ENCODE data around the gene ICE1. TPM values are rescaled to one million over a fixed set of nuclear protein-coding genes. Genes with fewer than 3 reads are reported as not detected.

The ICE1 gene
- total and polyA plus RNA-seq, 2 experiments from 2014 or later, result 17.7 to 19.6 TPM

DNA sequence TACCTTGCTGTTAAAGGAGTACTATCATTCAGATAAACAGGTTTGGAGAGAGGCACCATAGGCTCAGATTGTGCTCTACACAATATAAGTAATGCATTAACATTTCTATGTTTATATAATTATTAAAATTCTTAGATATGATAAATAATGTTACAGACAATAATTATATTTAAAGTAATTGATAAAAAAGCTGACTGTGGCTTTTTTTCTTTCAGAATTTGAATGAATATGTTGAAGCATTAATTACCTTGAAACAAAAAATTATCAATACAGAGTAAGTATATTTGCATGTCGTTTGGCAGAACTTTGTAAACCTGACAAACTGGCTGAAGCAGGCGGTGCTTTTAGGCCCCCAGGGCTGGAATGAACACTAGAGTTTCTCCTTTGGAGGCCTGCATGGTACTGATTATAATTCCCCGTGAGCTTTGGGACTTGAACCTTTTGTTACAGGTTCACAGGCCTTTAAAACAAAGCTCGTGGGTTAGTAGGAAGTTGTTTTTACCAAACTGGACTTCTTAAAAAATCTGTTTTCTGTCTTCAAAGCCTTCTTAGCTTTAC, 13.8 kb downstream of the ICE1 start:
- H3K9me3 ChIP-seq (ENCODE audit: low read depth), result no peaks in the 10 kb centered on the region
- H3K27ac ChIP-seq, result no peak overlapping the region
- H3K36me3 ChIP-seq, result peaks cover 12% of the 10 kb centered on the region
- H3K4me3 ChIP-seq, result no peak overlapping the region
- H3K27me3 ChIP-seq, result no peaks in the 10 kb centered on the region
- TF ChIP-seq, protein P1, sequence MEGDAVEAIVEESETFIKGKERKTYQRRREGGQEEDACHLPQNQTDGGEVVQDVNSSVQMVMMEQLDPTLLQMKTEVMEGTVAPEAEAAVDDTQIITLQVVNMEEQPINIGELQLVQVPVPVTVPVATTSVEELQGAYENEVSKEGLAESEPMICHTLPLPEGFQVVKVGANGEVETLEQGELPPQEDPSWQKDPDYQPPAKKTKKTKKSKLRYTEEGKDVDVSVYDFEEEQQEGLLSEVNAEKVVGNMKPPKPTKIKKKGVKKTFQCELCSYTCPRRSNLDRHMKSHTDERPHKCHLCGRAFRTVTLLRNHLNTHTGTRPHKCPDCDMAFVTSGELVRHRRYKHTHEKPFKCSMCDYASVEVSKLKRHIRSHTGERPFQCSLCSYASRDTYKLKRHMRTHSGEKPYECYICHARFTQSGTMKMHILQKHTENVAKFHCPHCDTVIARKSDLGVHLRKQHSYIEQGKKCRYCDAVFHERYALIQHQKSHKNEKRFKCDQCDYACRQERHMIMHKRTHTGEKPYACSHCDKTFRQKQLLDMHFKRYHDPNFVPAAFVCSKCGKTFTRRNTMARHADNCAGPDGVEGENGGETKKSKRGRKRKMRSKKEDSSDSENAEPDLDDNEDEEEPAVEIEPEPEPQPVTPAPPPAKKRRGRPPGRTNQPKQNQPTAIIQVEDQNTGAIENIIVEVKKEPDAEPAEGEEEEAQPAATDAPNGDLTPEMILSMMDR (IDR thresholded peaks at IDR 0.05; ENCODE audit: low read depth, low read length), result no peak
- no peak for DNase-seq (ENCODE audit: low read depth in 1 of 2, low spot score in 1 of 2)
- peaks cover 6% of the 10 kb centered on the region for H3K4me1 ChIP-seq (ENCODE audit: low read depth)

DNA sequence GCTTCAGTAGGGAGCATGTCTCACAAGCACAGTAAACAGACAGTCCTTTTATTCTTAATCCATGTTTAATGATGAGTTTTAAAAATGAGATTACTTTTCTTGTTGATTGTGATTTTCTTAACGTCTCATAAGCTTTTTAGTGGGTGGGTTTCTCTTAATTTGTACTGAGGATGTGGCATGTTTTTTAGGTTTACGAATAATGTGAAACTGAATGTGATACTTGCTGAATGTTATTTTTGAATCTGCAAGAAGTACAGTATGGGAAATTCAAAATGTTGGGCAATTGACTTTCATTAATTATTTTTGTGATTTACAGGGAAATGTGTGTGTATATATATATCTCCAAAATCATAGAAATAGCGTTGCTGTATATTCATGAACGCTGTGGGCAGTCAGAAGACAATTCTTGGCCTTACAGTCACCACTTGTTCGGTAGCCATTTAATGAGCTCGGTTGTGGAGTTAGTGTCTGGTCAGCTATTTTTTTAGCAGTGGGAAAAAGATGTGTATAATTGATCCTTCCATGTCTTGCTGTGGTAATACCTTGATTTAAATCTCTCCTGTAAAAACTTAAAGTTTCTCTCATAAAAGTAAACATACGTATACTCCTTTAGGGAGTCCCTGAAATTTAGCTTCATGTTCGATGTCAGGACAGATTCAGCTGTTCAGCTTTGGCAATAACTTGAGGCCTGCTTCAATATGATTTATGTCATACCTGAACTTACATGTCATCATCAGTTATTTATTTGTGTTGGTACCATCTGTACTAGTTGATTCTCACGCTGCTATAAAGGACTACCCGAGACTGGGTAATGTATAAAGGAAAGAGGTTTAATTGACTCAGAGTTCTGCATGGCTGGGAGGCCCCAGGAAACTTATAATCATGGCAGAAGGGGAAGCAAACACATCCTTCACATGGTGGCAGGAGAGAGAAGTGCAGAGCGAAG, 15.0 kb downstream of the ICE1 start:
- Histone ChIP-seq H3K4me1 (ENCODE audit: low read depth) (peaks cover 6% of the 10 kb centered on the region), H3K27ac (no peak overlapping the region), H3K27me3 (no peaks in the 10 kb centered on the region), H3K36me3 (peaks cover 16% of the 10 kb centered on the region), H3K9me3 (ENCODE audit: low read depth) (no peaks in the 10 kb centered on the region), H3K4me3 (no peak overlapping the region)
- TF ChIP-seq, protein P1 (IDR thresholded peaks at IDR 0.05; ENCODE audit: low read depth, low read length), result no peak
- DNase-seq (ENCODE audit: low read depth in 1 of 2, low spot score in 1 of 2), result no peak

DNA sequence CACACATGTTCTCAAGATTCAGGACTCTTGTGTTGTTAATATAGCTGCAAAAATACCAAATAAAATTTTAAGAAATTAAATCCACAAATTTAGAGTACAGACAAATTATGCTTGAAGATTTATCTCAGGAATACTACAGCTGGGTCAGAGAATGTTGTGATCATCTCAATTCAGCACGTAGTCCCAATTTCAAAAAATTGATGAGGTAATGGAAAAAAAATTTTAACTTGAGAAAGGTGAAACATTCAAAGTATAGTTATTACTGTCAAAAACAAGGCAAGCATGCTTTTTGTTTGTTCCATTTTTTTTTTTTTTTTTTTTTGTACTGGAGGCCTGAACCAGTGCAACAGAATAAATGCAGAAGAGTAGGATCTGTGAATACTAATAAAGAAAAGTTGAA, 29.4 kb downstream of the ICE1 start:
- no peaks in the 10 kb centered on the region for H3K27me3 ChIP-seq
- H3K4me3 ChIP-seq, result no peak overlapping the region
- DNase-seq (ENCODE audit: low read depth in 1 of 2, low spot score in 1 of 2), result no peak
- H3K27ac ChIP-seq, result no peak overlapping the region
- TF ChIP-seq, protein P1 (IDR thresholded peaks at IDR 0.05; ENCODE audit: low read depth, low read length), result no peak
- peaks cover 50% of the 10 kb centered on the region for H3K36me3 ChIP-seq
- no peaks in the 10 kb centered on the region for H3K4me1 ChIP-seq (ENCODE audit: low read depth)
- H3K9me3 ChIP-seq (ENCODE audit: low read depth), result no peaks in the 10 kb centered on the region

DNA sequence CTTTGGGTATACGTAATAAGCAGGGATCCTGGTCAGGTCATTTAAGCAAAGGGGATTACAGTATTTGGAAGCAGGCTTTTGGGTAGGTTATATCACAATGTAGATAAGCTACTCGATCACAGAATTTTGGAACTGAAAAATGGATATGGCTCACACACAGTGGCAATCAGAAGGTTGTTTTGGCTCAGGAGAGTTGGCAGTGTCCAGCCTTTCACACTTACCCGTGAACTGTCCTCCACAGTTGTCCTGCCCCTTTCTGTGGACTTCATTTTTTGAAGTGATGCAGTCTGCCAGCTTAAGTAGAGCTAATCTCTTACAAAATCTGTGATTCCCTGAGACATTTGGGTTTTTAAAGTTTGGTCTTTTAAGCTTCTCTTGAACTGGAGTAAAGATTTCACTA, 30.7 kb downstream of the ICE1 start:
- Histone ChIP-seq H3K36me3 (peaks cover 46% of the 10 kb centered on the region), H3K9me3 (ENCODE audit: low read depth) (no peaks in the 10 kb centered on the region), H3K4me1 (ENCODE audit: low read depth) (no peaks in the 10 kb centered on the region), H3K27me3 (no peaks in the 10 kb centered on the region), H3K4me3 (no peak overlapping the region), H3K27ac (no peak overlapping the region)
- TF ChIP-seq, protein P1 (IDR thresholded peaks at IDR 0.05; ENCODE audit: low read depth, low read length), result no peak
- DNase-seq (ENCODE audit: low read depth in 1 of 2, low spot score in 1 of 2), result no peak

DNA sequence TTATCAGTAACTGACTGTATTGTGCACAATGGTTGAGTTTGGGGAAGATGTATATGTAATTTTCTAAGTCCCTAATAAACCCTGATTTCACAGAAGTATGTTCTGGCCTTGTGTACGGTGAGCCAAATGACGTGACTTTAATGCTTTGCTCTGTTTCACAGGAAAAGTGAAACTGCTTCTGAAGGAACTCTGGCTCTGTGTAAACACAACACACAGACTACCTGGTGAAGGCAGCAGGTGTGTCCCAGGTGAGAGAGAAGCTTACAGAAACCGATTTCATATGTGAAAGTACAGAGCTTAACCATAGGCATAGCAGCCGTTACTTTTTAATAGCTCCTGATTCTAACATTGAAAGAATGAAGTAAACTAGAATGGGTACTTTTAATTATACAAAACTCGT, 31.9 kb downstream of the ICE1 start:
- Histone ChIP-seq H3K4me3 (no peak overlapping the region), H3K27me3 (no peaks in the 10 kb centered on the region), H3K4me1 (ENCODE audit: low read depth) (no peaks in the 10 kb centered on the region), H3K27ac (no peak overlapping the region), H3K9me3 (ENCODE audit: low read depth) (no peaks in the 10 kb centered on the region), H3K36me3 (peaks cover 46% of the 10 kb centered on the region)
- DNase-seq (ENCODE audit: low read depth in 1 of 2, low spot score in 1 of 2), result no peak
- TF ChIP-seq, protein P1 (IDR thresholded peaks at IDR 0.05; ENCODE audit: low read depth, low read length), result no peak

Measured in cardiac muscle cell (in vitro differentiated cells and primary cell).